Gastroesophageal sphincter (tissue), 3 donors: Measurements from ENCODE around the gene AREL1.

Experiments
- CTCF ChIP-seq, 4 experiments: fragments of 200-600 bp in 2 of 4; fragments of 450-650 bp in 2 of 4; sonication (generic) in 1 of 4; IDR thresholded peaks; one replicate each; pipeline ENCODE4 v1.5.1; 2017 to 2019; ENCODE audit warnings: antibody characterized with exemption in 4 of 4, mild to moderate bottlenecking in 2 of 4, moderate library complexity in 2 of 4
- EP300 ChIP-seq: sonication (generic); formaldehyde crosslinking; IDR thresholded peaks from one replicate; pipeline ENCODE4 v1.6.1; 2017; ENCODE audit warnings: antibody characterized with exemption, mild to moderate bottlenecking

GRCh38 chr14:74675219-74675618, 37.7 kb downstream of the AREL1 start:
- TF ChIP-seq EP300 (no peak), CTCF (IDR thresholded peaks at IDR 0.05) (no peak)
